GM10266 (cell line): ENCODE data around the gene KCNA4.

Experiments
- DNase-seq: peaks from one replicate; pipeline ENCODE4 v3.0.0; 2012; ENCODE audit errors: extremely low spot score
- CTCF ChIP-seq: IDR thresholded peaks from 2 replicates; pipeline ENCODE4 v1.5.1; 2012; ENCODE audit warnings: mild to moderate bottlenecking, low read depth; ENCODE audit not compliant: control insufficient read depth, insufficient read depth; ENCODE audit errors: missing control alignments

The KCNA4 gene

GRCh38 chr11:29962243-29962642 is 54.6 kb downstream of the KCNA4 start:
- DNase-seq, result no peak
- peak; percentile 8 for TF ChIP-seq CTCF
